ENCODE data around the gene SLC35E1.

The SLC35E1 gene

GRCh38 chr19:16542045-16542909 is 29.9 kb downstream of the SLC35E1 start, which contains the start of gene CHERP:
TSS of gene CHERP (minus strand) at chr19:16542437. CDS start at chr19:16542378, 59 bp downstream.
- Histone ChIP-seq H3K27me3 (ENCODE audit: insufficient read depth, low read length) (no peaks in the 10 kb centered on the region), H3K4me1 (ENCODE audit: insufficient read depth, low read length) (0 out of 2 replicates have a peak, but pooled peaks cover 10% of the 10 kb centered on the region), H3K27ac (ENCODE audit: low read depth, low read length) (peak within 1 kb of the TSS; percentile 95), H3K9ac (ENCODE audit: low read depth, low read length) (peak within 1 kb of the TSS; percentile 99), H3K36me3 (ENCODE audit: insufficient read depth, low read length) (peaks cover 37% of the 10 kb centered on the region), H3K4me3 (ENCODE audit: low read length) (peak within 1 kb of the TSS; percentile 95), H3K9me3 (ENCODE audit: insufficient read depth, low read depth, low read length) (no peaks in the 10 kb centered on the region)
- WGBS = under 1% methylated on average over 108 of the region's 108 CpGs

GRCh38 chr19:16541526-16542044 is 30.6 kb downstream of the SLC35E1 start:
- WGBS = 4% methylated on average over 29 of the region's 29 CpGs
- 0 out of 2 replicates have a peak, but pooled peaks cover 10% of the 10 kb centered on the region for H3K4me1 ChIP-seq (ENCODE audit: insufficient read depth, low read length)
- peak overlapping the region; percentile 99 for H3K9ac ChIP-seq (ENCODE audit: low read depth, low read length)
- H3K4me3 ChIP-seq (ENCODE audit: low read length) = peak overlapping the region; percentile 95
- no peaks in the 10 kb centered on the region for H3K9me3 ChIP-seq (ENCODE audit: insufficient read depth, low read depth, low read length)
- H3K27me3 ChIP-seq (ENCODE audit: insufficient read depth, low read length) = no peaks in the 10 kb centered on the region
- H3K27ac ChIP-seq (ENCODE audit: low read depth, low read length) = peak overlapping the region; percentile 95
- peaks cover 39% of the 10 kb centered on the region for H3K36me3 ChIP-seq (ENCODE audit: insufficient read depth, low read length)

GRCh38 chr19:16540948-16541347 is 31.3 kb downstream of the SLC35E1 start:
- Histone ChIP-seq H3K4me3 (ENCODE audit: low read length) (peak overlapping the region; percentile 95), H3K4me1 (ENCODE audit: insufficient read depth, low read length) (0 out of 2 replicates have a peak, but pooled peaks cover 10% of the 10 kb centered on the region), H3K9ac (ENCODE audit: low read depth, low read length) (peak overlapping the region; percentile 99), H3K36me3 (ENCODE audit: insufficient read depth, low read length) (peaks cover 45% of the 10 kb centered on the region), H3K27ac (ENCODE audit: low read depth, low read length) (no peak overlapping the region), H3K27me3 (ENCODE audit: insufficient read depth, low read length) (no peaks in the 10 kb centered on the region), H3K9me3 (ENCODE audit: insufficient read depth, low read depth, low read length) (no peaks in the 10 kb centered on the region)
- WGBS = 93% methylated on average over 12 of the region's 12 CpGs

- no peak overlapping the region for H3K9ac ChIP-seq (ENCODE audit: low read depth, low read length)
- WGBS = 97% methylated on average over 13 of the region's 13 CpGs
- no peak overlapping the region for H3K4me3 ChIP-seq (ENCODE audit: low read length)
- H3K27me3 ChIP-seq (ENCODE audit: insufficient read depth, low read length) = no peaks in the 10 kb centered on the region
- H3K9me3 ChIP-seq (ENCODE audit: insufficient read depth, low read depth, low read length) = no peaks in the 10 kb centered on the region
- H3K27ac ChIP-seq (ENCODE audit: low read depth, low read length) = no peak overlapping the region
- 0 out of 2 replicates have a peak, but pooled peaks cover 6% of the 10 kb centered on the region for H3K4me1 ChIP-seq (ENCODE audit: insufficient read depth, low read length)
- H3K36me3 ChIP-seq (ENCODE audit: insufficient read depth, low read length) = peaks cover 77% of the 10 kb centered on the region
Observed at GRCh38 chr19:16537111-16537510, 35.1 kb downstream of the SLC35E1 start.

- Histone ChIP-seq H3K36me3 (ENCODE audit: insufficient read depth, low read length) (peaks cover 86% of the 10 kb centered on the region), H3K27me3 (ENCODE audit: insufficient read depth, low read length) (no peaks in the 10 kb centered on the region), H3K9me3 (ENCODE audit: insufficient read depth, low read depth, low read length) (no peaks in the 10 kb centered on the region), H3K4me3 (ENCODE audit: low read length) (no peak overlapping the region), H3K9ac (ENCODE audit: low read depth, low read length) (no peak overlapping the region), H3K27ac (ENCODE audit: low read depth, low read length) (no peak overlapping the region), H3K4me1 (ENCODE audit: insufficient read depth, low read length) (0 out of 2 replicates have a peak, but pooled peaks cover 4% of the 10 kb centered on the region)
- 97% methylated on average over 9 of the region's 9 CpGs for WGBS
Observed at GRCh38 chr19:16536130-16536529, 36.1 kb downstream of the SLC35E1 start.

- Histone ChIP-seq H3K27ac (ENCODE audit: low read depth, low read length) (no peak overlapping the region), H3K36me3 (ENCODE audit: insufficient read depth, low read length) (peaks cover 88% of the 10 kb centered on the region), H3K9ac (ENCODE audit: low read depth, low read length) (no peak overlapping the region), H3K4me3 (ENCODE audit: low read length) (no peak overlapping the region), H3K9me3 (ENCODE audit: insufficient read depth, low read depth, low read length) (no peaks in the 10 kb centered on the region), H3K27me3 (ENCODE audit: insufficient read depth, low read length) (no peaks in the 10 kb centered on the region), H3K4me1 (ENCODE audit: insufficient read depth, low read length) (no peaks in the 10 kb centered on the region)
- WGBS = 95% methylated on average over 18 of the region's 18 CpGs
Observed at GRCh38 chr19:16535381-16535780, 36.8 kb downstream of the SLC35E1 start.

GRCh38 chr19:16532440-16533234 is 39.6 kb downstream of the SLC35E1 start:
- Histone ChIP-seq H3K9ac (ENCODE audit: low read depth, low read length) (no peak overlapping the region), H3K36me3 (ENCODE audit: insufficient read depth, low read length) (peaks cover 94% of the 10 kb centered on the region), H3K9me3 (ENCODE audit: insufficient read depth, low read depth, low read length) (no peaks in the 10 kb centered on the region), H3K4me3 (ENCODE audit: low read length) (no peak overlapping the region), H3K27ac (ENCODE audit: low read depth, low read length) (no peak overlapping the region), H3K27me3 (ENCODE audit: insufficient read depth, low read length) (no peaks in the 10 kb centered on the region), H3K4me1 (ENCODE audit: insufficient read depth, low read length) (no peaks in the 10 kb centered on the region)
- 96% methylated on average over 47 of the region's 47 CpGs for WGBS

- H3K27ac ChIP-seq (ENCODE audit: low read depth, low read length) = no peak overlapping the region
- H3K36me3 ChIP-seq (ENCODE audit: insufficient read depth, low read length) = peaks cover 98% of the 10 kb centered on the region
- H3K4me3 ChIP-seq (ENCODE audit: low read length) = no peak overlapping the region
- no peaks in the 10 kb centered on the region for H3K4me1 ChIP-seq (ENCODE audit: insufficient read depth, low read length)
- no peaks in the 10 kb centered on the region for H3K27me3 ChIP-seq (ENCODE audit: insufficient read depth, low read length)
- no peaks in the 10 kb centered on the region for H3K9me3 ChIP-seq (ENCODE audit: insufficient read depth, low read depth, low read length)
- no peak overlapping the region for H3K9ac ChIP-seq (ENCODE audit: low read depth, low read length)
- WGBS = 97% methylated on average over 12 of the region's 12 CpGs
Observed at GRCh38 chr19:16531380-16531669, 40.9 kb downstream of the SLC35E1 start.

- no peak overlapping the region for H3K4me3 ChIP-seq (ENCODE audit: low read length)
- H3K4me1 ChIP-seq (ENCODE audit: insufficient read depth, low read length) = no peaks in the 10 kb centered on the region
Observed at GRCh38 chr19:16530540-16531379, 41.5 kb downstream of the SLC35E1 start.

GRCh38 chr19:16529466-16530144 is 42.6 kb downstream of the SLC35E1 start:
- Histone ChIP-seq H3K27me3 (ENCODE audit: insufficient read depth, low read length) (no peaks in the 10 kb centered on the region), H3K27ac (ENCODE audit: low read depth, low read length) (no peak overlapping the region), H3K4me1 (ENCODE audit: insufficient read depth, low read length) (no peaks in the 10 kb centered on the region), H3K4me3 (ENCODE audit: low read length) (no peak overlapping the region), H3K9ac (ENCODE audit: low read depth, low read length) (no peak overlapping the region), H3K9me3 (ENCODE audit: insufficient read depth, low read depth, low read length) (no peaks in the 10 kb centered on the region), H3K36me3 (ENCODE audit: insufficient read depth, low read length) (peaks cover 100% of the 10 kb centered on the region)
- WGBS = 94% methylated on average over 25 of the region's 25 CpGs

More at GRCh38 chr19:16530540-16531379, 41.5 kb downstream of the SLC35E1 start:
- peaks cover 98% of the 10 kb centered on the region for H3K36me3 ChIP-seq (ENCODE audit: insufficient read depth, low read length)
- no peaks in the 10 kb centered on the region for H3K9me3 ChIP-seq (ENCODE audit: insufficient read depth, low read depth, low read length)
- no peak overlapping the region for H3K27ac ChIP-seq (ENCODE audit: low read depth, low read length)
- WGBS = 95% methylated on average over 43 of the region's 43 CpGs
- H3K27me3 ChIP-seq (ENCODE audit: insufficient read depth, low read length) = no peaks in the 10 kb centered on the region
- H3K9ac ChIP-seq (ENCODE audit: low read depth, low read length) = no peak overlapping the region
